NCI-H524 (cell line): ENCODE measurements around the gene CXCR4.
"Not testable (repeated sequence)": the region's sequence is repeated elsewhere in the genome, so short reads cannot be mapped to it uniquely, and the experiment has no call there.

Source experiments
- DNase-seq, 2 experiments: peaks; one replicate each; lab custom pipeline; 2025; lab: John Stamatoyannopoulos, UW

The CXCR4 gene

DNA sequence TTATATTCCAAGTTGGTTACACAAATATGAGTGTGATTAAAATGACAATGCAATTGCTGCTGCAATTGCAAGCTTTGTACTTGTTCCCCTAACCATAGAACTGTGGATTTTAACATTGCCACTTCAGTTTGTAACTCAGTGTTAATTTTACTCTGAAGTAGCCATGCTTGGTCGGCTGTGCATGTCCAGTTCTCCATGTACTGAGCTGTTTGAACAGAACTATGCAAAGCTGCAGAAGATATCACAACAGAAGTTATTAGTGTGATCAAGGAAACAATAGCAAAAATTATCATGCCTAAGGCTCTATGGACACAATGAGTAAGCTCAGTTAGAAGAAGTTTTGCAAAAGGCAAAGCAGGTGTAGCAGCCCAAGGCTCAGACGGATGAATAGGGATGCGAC, 45.3 kb downstream of the CXCR4 start:
- no peak for DNase-seq

DNA sequence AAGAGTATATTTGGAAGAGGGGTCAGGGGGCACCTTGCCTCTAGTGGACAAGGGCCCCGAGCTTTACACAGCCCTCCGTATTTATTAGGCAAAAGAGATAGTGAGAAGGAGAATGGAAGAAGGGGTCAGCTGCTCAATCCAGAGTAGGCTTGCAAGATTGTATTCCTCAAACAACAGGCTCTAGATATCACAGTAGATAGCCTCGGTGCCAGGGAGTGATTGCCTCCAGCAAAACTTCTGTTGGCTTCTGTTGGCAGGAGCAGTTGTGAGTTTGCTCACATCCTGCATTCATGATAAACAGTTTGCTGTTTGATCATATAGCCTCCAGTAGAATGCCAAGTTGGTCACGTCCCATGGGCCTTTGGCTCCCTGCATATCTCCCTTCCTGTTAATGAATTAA, 46.1 kb downstream of the CXCR4 start:
- DNase-seq = not testable (repeated sequence)

DNA sequence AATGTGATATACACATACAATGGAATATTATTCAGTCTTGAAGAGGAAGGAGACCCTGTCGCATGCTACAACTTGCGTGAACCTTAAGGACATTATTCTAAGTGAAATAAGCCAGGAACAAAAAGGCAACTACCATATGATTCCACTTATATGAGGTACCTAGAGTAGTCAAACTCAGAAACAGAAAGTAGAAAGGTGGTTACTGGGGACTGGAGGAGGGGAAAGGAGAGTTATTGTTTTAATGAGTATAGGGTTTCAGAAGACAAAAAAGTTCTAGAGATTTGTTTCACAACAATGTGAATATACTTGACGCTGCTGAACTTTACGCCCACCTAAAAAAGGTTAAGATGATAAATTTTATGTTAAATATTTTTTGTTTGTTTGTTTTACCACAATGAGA, 47.0 kb downstream of the CXCR4 start:
- no peak for DNase-seq

DNA sequence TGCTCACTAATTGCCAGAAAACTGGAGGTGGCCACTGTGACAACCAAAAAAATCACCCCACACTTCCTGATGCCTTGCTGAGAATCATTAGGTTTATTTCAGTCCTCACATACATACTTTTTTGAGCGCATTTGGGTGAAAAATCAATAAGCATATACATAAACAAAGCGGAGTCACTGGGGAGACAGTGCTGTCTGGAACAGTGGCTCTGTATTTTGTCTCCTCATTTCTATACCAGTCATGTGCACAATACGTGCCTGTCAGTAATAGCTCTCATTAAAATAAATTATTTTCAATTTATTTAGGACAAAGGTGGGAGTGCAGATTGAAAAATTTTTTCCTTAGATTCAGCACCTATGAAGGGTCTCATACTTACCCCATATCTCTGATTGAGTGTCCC, 48.2 kb downstream of the CXCR4 start:
- no peak for DNase-seq

DNA sequence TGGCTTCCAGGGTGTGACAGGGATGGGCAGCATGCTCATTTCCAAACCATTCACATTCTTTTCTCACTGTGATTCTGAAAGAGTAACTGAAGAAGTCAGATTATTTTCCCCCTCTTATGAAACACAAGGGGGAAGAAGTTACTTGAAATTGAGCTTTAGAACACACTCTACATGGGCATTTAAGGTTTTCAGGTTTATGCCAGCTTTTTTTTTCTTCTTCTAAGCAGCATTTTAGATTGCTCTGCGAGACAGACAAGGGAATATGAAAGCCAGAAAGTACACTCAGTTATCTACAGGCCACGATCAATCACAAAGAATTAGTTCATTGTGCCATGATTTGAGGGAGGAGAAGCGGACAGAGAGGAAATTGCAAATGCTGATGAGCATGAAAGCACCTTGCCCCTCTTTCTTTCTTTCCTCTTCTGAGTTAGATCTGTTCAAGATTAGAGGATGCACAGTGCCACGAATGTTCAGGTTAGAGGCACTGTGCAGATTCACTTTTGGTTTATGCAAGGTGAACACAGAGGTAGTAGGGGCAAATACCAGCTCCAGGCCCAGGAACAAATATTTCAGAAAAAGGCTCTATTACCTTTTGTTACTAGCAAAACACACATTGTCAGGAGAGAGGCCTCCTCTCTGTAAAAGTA, 49.2 kb downstream of the CXCR4 start:
- no peak for DNase-seq

DNA sequence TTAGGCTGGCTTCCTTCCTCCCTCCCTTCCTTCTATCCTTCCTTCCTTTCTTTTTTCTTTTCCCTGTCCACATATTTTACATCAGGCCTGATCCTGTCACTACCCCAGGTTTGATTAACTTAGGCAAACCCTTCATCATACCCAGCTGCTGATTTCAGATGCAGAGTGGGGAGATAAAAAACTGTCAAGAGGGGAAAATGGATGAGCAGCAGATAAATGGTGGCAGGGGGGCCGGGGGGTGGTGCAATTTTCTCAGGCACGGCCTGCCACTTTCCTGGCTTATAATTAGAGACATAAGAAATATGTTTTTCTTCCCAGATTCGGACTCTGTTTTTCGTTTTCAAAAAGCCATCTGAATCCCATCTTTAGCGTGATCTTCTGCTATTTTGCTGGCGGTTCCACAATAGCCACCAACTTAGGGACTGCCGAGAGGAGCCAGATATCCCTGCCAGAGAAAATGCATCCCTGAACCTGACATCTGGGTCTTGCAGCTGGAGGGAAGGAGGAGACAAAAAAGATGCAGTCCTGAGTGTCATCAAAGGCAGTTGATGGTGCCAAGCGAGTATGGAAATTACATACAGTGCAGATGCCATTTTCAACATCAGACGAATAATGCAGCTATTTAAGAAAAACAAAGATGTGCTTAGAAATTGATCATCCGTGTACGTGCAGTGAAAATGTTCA, 49.9 kb downstream of the CXCR4 start:
- no peak for DNase-seq

DNA sequence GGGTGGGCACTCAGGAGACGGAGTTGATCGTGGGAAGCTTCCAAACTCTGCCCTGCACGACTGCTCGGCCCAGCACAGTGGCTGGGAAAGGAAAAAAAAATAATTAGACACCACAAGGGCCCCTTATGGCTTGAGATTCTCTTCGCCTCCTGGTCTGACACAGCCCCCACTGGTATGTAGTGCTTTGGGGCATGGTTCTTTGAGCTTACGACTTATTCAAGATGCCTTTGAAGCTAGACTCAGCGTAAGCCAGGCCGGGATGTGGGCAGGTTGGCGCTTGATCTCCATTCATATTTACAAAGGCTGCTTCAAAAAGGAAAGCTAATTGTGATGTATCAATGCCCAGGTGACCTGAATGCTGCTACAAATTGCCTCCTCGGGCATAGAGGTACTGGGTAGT, 50.5 kb downstream of the CXCR4 start:
- no peak for DNase-seq

DNA sequence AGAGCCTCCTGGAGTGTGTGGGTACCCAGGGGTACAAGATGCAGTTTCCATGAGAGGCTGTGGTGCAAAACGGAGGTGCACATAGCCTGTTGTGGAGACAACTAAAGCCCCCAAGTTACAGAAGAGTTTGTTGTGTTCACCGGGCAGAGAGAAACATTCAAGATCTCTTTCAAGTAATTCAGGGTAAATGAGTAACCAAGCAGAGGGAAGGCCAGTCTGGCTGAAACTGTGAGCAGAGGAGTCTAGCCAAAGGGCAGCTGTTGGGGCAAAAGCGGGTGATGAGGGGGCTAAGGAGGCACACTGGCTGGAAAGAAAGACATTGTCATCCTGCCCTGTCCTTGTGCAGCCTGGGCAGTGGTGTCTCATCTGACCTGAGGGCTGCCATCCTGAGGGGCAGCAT, 52.0 kb downstream of the CXCR4 start:
- no peak for DNase-seq

DNA sequence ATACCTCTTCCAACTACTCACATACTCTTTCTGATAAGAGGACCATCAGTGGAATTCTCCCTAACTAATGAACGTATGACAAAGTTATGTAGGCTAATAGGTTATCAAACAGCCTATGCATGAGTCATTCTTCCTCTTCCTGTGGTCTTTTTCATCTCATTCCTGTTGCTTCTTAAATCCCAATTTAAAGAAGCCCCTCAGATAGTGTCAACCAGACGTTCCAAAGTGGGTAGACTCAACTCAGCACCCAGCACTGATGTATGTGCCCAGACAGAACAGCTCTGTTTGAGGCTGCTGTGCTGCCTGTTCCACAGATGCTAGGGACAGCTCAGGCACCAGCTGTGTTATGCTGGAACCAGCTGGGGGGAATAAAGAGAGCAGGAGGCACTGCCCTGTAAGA, 52.6 kb downstream of the CXCR4 start:
- DNase-seq = peak; percentile 75 to 86
